K562 (cell line): ENCODE results near the gene SETD4. TPM values are rescaled to one million over a fixed set of nuclear protein-coding genes. Genes with fewer than 3 reads are reported as not detected.

Experiments used
- ATAC-seq: fragments of 200-7000 bp; cut with Tn5 transposase; 3 replicates; pipeline ENCODE4 v1.9.1; 2020; ENCODE audit warnings: moderate library complexity
- BruUV-seq: library from RNA; stranded (reverse); fragments of 400-500 nt; replicated peaks from 2 replicates; lab custom pipeline; 2021; lab: Mats Ljungman, UMichigan
- CTCF ChIA-PET: fragments of 300-600 bp; formaldehyde crosslinking; extraction: SDS; loops from one replicate; lab custom pipeline; 2021; ENCODE audit warnings: low intra/inter-chr PET ratio; lab: Yijun Ruan, JAX
- POLR2A ChIA-PET: fragments of 300-600, 350-650 bp; sonication (Branson Sonifier 250); formaldehyde crosslinking; extraction: SDS; loops from one replicate; lab custom pipeline; 2021; ENCODE audit warnings: antibody characterized with exemption, inconsistent platforms; lab: Yijun Ruan, JAX
- DNase-seq, 4 experiments: peaks; one replicate each; pipeline versions ENCODE4 v3.0.0 to v3.0.0-alpha.2; 2011 to 2018; ENCODE audit warnings: low spot score in 3 of 4, mixed read lengths in 3 of 4; ENCODE audit errors: extremely low read depth in 1 of 4
- FAIRE-seq: peaks from 2 replicates; lab custom pipeline; 2011; peaks lifted over from hg19 to GRCh38; lab: Jason Lieb, UNC
- H2AFZ ChIP-seq: 2 replicates; pipeline ENCODE4 v1.6.0; 2011; ENCODE audit warnings: low read depth, low read length, control low read depth, inconsistent platforms
- H3K27ac ChIP-seq: fragments of 200-600 bp; 3 replicates; pipeline ENCODE4 v1.8.0; 2011; ENCODE audit warnings: low read depth, mild to moderate bottlenecking, control low read depth, inconsistent platforms, low read length, moderate library complexity, mixed read lengths; ENCODE audit errors: extremely low read depth
- H3K27me3 ChIP-seq, 2 experiments: fragments of 300-600 bp in 1 of 2; 2 replicates in 1 of 2; 3 replicates in 1 of 2; pipeline versions ENCODE4 v1.6.0 to v1.8.0; 2011; ENCODE audit warnings: inconsistent platforms in 2 of 2, low read length in 2 of 2, mild to moderate bottlenecking in 1 of 2, mixed read lengths in 1 of 2, moderate library complexity in 1 of 2; ENCODE audit not compliant: control insufficient read depth in 2 of 2, insufficient read depth in 2 of 2
- H3K36me3 ChIP-seq: fragments of 300-600 bp; 3 replicates; pipeline ENCODE4 v1.8.0; 2011; ENCODE audit warnings: mild to moderate bottlenecking, low read length, inconsistent platforms; ENCODE audit not compliant: control insufficient read depth, insufficient read depth
- H3K4me1 ChIP-seq, 2 experiments: fragments of 200-600 bp in 1 of 2; replicated peaks in 1 of 2; 2 replicates in 1 of 2; 3 replicates in 1 of 2; pipeline versions ENCODE4 v1.5.1 to v1.8.0; 2011; ENCODE audit warnings: inconsistent platforms in 2 of 2, low read length in 2 of 2, mild to moderate bottlenecking in 1 of 2, mixed read lengths in 1 of 2, moderate library complexity in 1 of 2; ENCODE audit not compliant: control insufficient read depth in 2 of 2, insufficient read depth in 2 of 2
- H3K4me2 ChIP-seq: 2 replicates; pipeline ENCODE4 v1.6.1; 2011; ENCODE audit warnings: low read length, control low read depth, inconsistent platforms, mixed read lengths; ENCODE audit not compliant: insufficient read depth
- H3K4me3 ChIP-seq: fragments of 200-600 bp; sonication (generic), shearing (Covaris generic); 2 replicates; pipeline ENCODE4 v1.5.1; 2016; ENCODE audit warnings: control low read depth, inconsistent platforms
- H3K79me2 ChIP-seq: fragments of 200-600 bp; 3 replicates; pipeline ENCODE4 v1.8.0; 2011; ENCODE audit warnings: low read length, inconsistent platforms; ENCODE audit not compliant: control insufficient read depth, insufficient read depth
- H3K9ac ChIP-seq, 2 experiments: 2 replicates each; pipeline versions ENCODE4 v1.6.0 to v1.6.1; 2011; ENCODE audit warnings: low read depth in 2 of 2, low read length in 2 of 2, control low read depth in 1 of 2, inconsistent platforms in 1 of 2, mild to moderate bottlenecking in 1 of 2, mixed read lengths in 1 of 2; ENCODE audit not compliant: insufficient read depth in 1 of 2
- H3K9me1 ChIP-seq: one replicate; pipeline ENCODE4 v1.6.0; 2011; ENCODE audit warnings: inconsistent platforms, mild to moderate bottlenecking, low read length, moderate library complexity; ENCODE audit not compliant: control insufficient read depth, insufficient read depth
- H3K9me3 ChIP-seq: replicated peaks from 2 replicates; pipeline ENCODE4 v1.5.1; 2011; ENCODE audit warnings: low read depth, low read length, inconsistent platforms; ENCODE audit not compliant: control insufficient read depth, insufficient read depth
- H4K20me1 ChIP-seq: replicated peaks from 2 replicates; pipeline ENCODE4 v1.6.1; 2011; ENCODE audit warnings: low read length, inconsistent platforms, mixed read lengths; ENCODE audit not compliant: control insufficient read depth, insufficient read depth
- FOXO4 ChIP-seq: fragments of 450-650 bp; formaldehyde crosslinking; IDR thresholded peaks from 2 replicates; pipeline ENCODE4 v1.4.0; 2020; ENCODE audit warnings: mild to moderate bottlenecking, moderate library complexity
- IRF1 ChIP-seq: sonication (generic); formaldehyde crosslinking; IDR thresholded peaks from 2 replicates; pipeline ENCODE4 v1.8.0; 2022; ENCODE audit warnings: missing genetic modification reagents, mild to moderate bottlenecking, borderline replicate concordance
- MED1 ChIP-seq: sonication (generic); formaldehyde crosslinking; IDR thresholded peaks from 2 replicates; pipeline ENCODE4 v1.8.1; 2023; ENCODE audit warnings: missing genetic modification reagents, borderline replicate concordance
- NEUROD1 ChIP-seq: fragments of 150-350 bp; IDR thresholded peaks from 2 replicates; pipeline ENCODE4 v1.6.1; 2014; ENCODE audit warnings: borderline replicate concordance, low read length, low read depth; ENCODE audit not compliant: partially characterized antibody
- PRMT5 ChIP-seq: sonication (generic); formaldehyde crosslinking; IDR thresholded peaks from 2 replicates; pipeline ENCODE4 v1.5.0; 2020; ENCODE audit warnings: missing genetic modification reagents
- RBM39 ChIP-seq: fragments of 200-400 bp; formaldehyde crosslinking; optimal IDR thresholded peaks from 2 replicates; pipeline ENCODE3; 2018; ENCODE audit warnings: low read depth, low read length
- TEAD2 ChIP-seq: fragments of 450-650 bp; IDR thresholded peaks from 2 replicates; pipeline ENCODE4 v1.6.1; 2016; ENCODE audit warnings: missing genetic modification characterization, control low read depth, missing compliant biosample characterization
- TFAM ChIP-seq: fragments of 250-450 bp; sonication (Bioruptor Pico); conservative IDR thresholded peaks from 2 replicates; pipeline ENCODE4 v1.5.0; 2021; ENCODE audit warnings: mild to moderate bottlenecking, moderate library complexity
- ZNF717 ChIP-seq: fragments of 250-450 bp; sonication (Bioruptor Pico); IDR thresholded peaks from 2 replicates; pipeline ENCODE4 v1.5.0; 2021
- WGBS: fragments of 100-300 bp; shearing (Covaris generic); methylation state at CpG from one replicate; pipeline ENCODE4 v1.1.6; 2016; ENCODE audit warnings: low coverage, mixed read lengths; ENCODE audit not compliant: insufficient coverage; ENCODE audit errors: missing lambda C conversion rate; 5-methylcytosine and 5-hydroxymethylcytosine counted together
- in situ Hi-C: fragments of 300-500 bp; cut with MboI; formaldehyde crosslinking; loops from 4 replicates; pipeline ENCODE4 v1.15.0; 2018; ENCODE audit warnings: inconsistent platforms, mixed read lengths
- intact Hi-C: fragments of 100-400 bp; cut with micrococcal nuclease; formaldehyde crosslinking; loops from 2 replicates; pipeline ENCODE4 v1.14.2; 2022
- polyA plus RNA-seq, 8 experiments: library from polyadenylated mRNA; depleted of rRNA in 4 of 8; stranded (reverse) in 5 of 8; unstranded in 3 of 8; fragments of >200 nt; fragmentation: Nextera tagmentation in 2 of 8; fragmentation: Illumina TruSeq in 1 of 8; extraction: Ambion mirVana in 2 of 8; extraction: Trizol in 1 of 8; gene quantifications; 2 replicates each; pipeline versions ENCODE4 v1.2.1 to v1.2.3, GENCODE V29; 2011 to 2014; ENCODE audit warnings: inconsistent platforms in 1 of 8, missing spikeins in 1 of 8
- total RNA-seq, 7 experiments: library from RNA; depleted of rRNA in 6 of 7; stranded (reverse); fragments of >200 nt in 6 of 7; fragmentation: Illumina TruSeq in 2 of 7; extraction: Trizol in 2 of 7; gene quantifications; 2 replicates each; pipeline versions ENCODE4 v1.2.1 to v1.2.3, GENCODE V29; 2011 to 2021; ENCODE audit warnings: low replicate concordance in 1 of 7

The SETD4 gene
- total and polyA plus RNA-seq, 9 of the 15 experiments (the other 6 are each of a cell fraction or from before 2014, with no cell fraction given) = 16.1 to 51.3 (median 25.7) TPM

- TF ChIP-seq IRF1 (CRISPR knock-in tag) (no peak), NEUROD1 (no peak), TEAD2 (no peak)
These were observed 14.3 kb downstream of the SETD4 start (continued) for GRCh38 chr21:36045993-36046392.

GRCh38 chr21:36044056-36044455 is 16.3 kb downstream of the SETD4 start:
- CTCF ChIA-PET = no interaction called here
- Histone ChIP-seq H3K9me3 (no peaks in the 10 kb centered on the region), H3K36me3 (peaks cover 86% of the 10 kb centered on the region), H3K27me3 (no peaks in the 10 kb centered on the region), H3K4me3 (no peak overlapping the region), H3K9me1 (no peaks in the 10 kb centered on the region), H3K79me2 (no peaks in the 10 kb centered on the region), H3K4me2 (no peak overlapping the region), H3K4me1 (no peaks in the 10 kb centered on the region), H2AFZ (no peak overlapping the region), H4K20me1 (no peaks in the 10 kb centered on the region), H3K27ac (no peak overlapping the region), H3K9ac (no peak overlapping the region)
- 88% methylated on average over 10 of the region's 10 CpGs for WGBS
- no TSS peak for BruUV-seq
- intact Hi-C loops (no loop called here), in situ Hi-C loops (no loop called here)
- FAIRE-seq (no peak), DNase-seq (no peak), ATAC-seq (no peak)
- POLR2A ChIA-PET = no interaction called here
- no peak for TF ChIP-seq FOXO4 (CRISPR knock-in tag)
- TF ChIP-seq TFAM (CRISPR knock-in tag) = no peak
- no peak for TF ChIP-seq MED1 (CRISPR knock-in tag)
- TF ChIP-seq ZNF717 (CRISPR knock-in tag) = no peak
- no peak for TF ChIP-seq RBM39
- no peak for TF ChIP-seq PRMT5 (CRISPR knock-in tag)
